Measurements from ENCODE around the gene TBX2. TPM values are rescaled to one million over a fixed set of nuclear protein-coding genes. Genes with fewer than 3 reads are reported as not detected.
A peak's percentile ranks its signal among the peaks of the same experiment; 100 is the strongest.

TBX2 gene
- total RNA-seq, 2 donors from 2014 or later: 0.07 TPM; not detected in 1

DNA sequence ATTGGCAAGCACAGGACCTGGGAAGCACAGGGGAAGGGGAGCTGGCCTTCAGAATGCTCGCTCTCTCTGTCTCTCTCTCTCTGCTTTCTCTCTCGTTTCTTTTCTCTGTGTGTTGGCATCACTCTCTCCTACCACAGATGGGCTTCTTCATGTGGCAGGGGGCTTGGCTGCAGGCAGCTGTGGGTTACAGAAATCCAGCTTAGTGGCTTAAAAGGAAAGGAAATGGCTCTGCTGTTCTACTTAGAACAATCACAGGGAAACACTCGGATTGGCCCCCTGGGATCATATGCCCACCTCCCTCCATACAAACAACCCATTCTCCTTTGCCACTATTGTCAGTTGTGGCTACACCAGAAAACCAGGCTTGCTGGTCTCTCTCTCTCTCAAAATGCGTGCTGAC is 20.4 kb downstream of the TBX2 start:
- H3K36me3 ChIP-seq (ENCODE audit: control insufficient read depth, insufficient read depth, low read length): no peaks in the 10 kb centered on the region
- Mint-ChIP-seq H3K27ac (no peak overlapping the region), H3K4me1 (no peaks in the 10 kb centered on the region), H3K27me3 (ENCODE audit: insufficient read depth) (peaks cover 71% of the 10 kb centered on the region), H3K36me3 (ENCODE audit: low read depth) (no peaks in the 10 kb centered on the region), H3K4me3 (no peak overlapping the region), H3K9me3 (no peaks in the 10 kb centered on the region)
- TF ChIP-seq, protein P1, sequence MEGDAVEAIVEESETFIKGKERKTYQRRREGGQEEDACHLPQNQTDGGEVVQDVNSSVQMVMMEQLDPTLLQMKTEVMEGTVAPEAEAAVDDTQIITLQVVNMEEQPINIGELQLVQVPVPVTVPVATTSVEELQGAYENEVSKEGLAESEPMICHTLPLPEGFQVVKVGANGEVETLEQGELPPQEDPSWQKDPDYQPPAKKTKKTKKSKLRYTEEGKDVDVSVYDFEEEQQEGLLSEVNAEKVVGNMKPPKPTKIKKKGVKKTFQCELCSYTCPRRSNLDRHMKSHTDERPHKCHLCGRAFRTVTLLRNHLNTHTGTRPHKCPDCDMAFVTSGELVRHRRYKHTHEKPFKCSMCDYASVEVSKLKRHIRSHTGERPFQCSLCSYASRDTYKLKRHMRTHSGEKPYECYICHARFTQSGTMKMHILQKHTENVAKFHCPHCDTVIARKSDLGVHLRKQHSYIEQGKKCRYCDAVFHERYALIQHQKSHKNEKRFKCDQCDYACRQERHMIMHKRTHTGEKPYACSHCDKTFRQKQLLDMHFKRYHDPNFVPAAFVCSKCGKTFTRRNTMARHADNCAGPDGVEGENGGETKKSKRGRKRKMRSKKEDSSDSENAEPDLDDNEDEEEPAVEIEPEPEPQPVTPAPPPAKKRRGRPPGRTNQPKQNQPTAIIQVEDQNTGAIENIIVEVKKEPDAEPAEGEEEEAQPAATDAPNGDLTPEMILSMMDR (conservative IDR thresholded peaks at IDR 0.05): no peak
- H3K9ac ChIP-seq (ENCODE audit: extremely low read depth, low read length, poor library complexity, severe bottlenecking): no peak overlapping the region
- no peaks in the 10 kb centered on the region for H3K4me1 ChIP-seq (ENCODE audit: control insufficient read depth, insufficient read depth, low read length)
- H3K27ac ChIP-seq (ENCODE audit: low read depth, low read length): no peak overlapping the region
- WGBS, 2 experiments (ENCODE audit: insufficient coverage in 1 of 2, insufficient read length in 1 of 2): 81 to 88% methylated on average over 3 to 4 of the region's 4 CpGs
- H3K9me3 ChIP-seq (ENCODE audit: control insufficient read depth, low read length): no peaks in the 10 kb centered on the region
- peaks cover 56% of the 10 kb centered on the region for H3K27me3 ChIP-seq (ENCODE audit: control insufficient read depth, insufficient read depth, low read length, poor library complexity, severe bottlenecking)
- DNase-seq: no peak
- no peak overlapping the region for H3K4me3 ChIP-seq (ENCODE audit: low read length)

DNA sequence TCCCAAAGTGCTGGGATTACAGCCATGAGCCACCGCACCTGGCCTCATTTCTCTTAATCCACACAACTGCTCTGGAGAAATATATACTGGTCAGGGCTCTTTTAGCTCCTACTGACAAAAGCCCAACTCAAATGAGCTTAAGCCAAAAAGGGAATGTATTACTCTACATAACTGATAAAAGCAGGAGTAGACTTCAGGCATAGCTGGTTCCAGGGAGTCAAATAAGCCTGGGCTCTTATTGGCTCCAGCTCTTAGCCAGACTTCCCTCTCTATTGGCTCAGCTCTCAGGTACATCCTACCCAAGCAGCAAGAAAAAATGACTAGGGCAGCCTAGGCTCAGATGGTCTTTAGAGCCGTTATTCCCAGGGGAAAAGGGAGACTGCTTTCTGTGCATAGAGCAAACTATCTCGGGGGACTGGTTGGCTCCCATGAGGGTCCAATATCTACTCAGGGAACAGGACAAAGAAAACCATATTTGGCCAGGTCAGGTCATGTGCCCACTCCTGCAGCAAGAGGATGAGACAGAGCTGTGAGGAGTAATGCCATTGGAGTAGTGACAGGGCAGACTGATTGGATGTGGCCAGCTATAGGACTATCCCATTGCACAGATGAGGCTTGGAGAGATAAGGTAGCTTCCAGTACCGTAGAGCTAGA is 21.2 kb downstream of the TBX2 start:
- peaks cover 47% of the 10 kb centered on the region for H3K27me3 ChIP-seq (ENCODE audit: control insufficient read depth, insufficient read depth, low read length, poor library complexity, severe bottlenecking)

DNA sequence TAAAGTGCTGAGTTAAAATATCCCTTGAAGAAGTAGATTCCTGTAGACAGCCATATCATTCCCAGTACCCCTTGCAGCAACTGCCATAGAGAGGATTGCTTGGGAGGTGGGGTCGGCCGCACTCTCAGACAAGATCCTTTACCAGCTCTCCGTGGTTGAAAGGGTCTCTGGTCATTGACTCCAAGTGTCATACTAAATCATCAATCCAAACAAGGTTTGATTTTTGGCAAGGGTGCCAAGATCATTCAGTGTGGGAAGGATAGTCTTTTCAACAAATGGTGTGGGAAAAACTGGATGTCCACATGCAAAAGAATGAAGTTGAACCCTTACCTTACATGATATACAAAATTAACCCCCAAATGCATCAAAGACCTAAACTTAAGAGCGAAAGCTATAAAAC is 21.8 kb downstream of the TBX2 start:
- H3K27ac Mint-ChIP-seq: no peak overlapping the region
- Histone ChIP-seq H3K27ac (ENCODE audit: low read depth, low read length) (no peak overlapping the region), H3K36me3 (ENCODE audit: control insufficient read depth, insufficient read depth, low read length) (no peaks in the 10 kb centered on the region), H3K4me3 (ENCODE audit: low read length) (no peak overlapping the region), H3K4me1 (ENCODE audit: control insufficient read depth, insufficient read depth, low read length) (no peaks in the 10 kb centered on the region), H3K9ac (ENCODE audit: extremely low read depth, low read length, poor library complexity, severe bottlenecking) (no peak overlapping the region), H3K9me3 (ENCODE audit: control insufficient read depth, low read length) (no peaks in the 10 kb centered on the region), H3K27me3 (ENCODE audit: control insufficient read depth, insufficient read depth, low read length, poor library complexity, severe bottlenecking) (peaks cover 42% of the 10 kb centered on the region)
- H3K36me3 Mint-ChIP-seq (ENCODE audit: low read depth): no peaks in the 10 kb centered on the region
- no peak for DNase-seq
- no peak overlapping the region for H3K4me3 Mint-ChIP-seq
- H3K9me3 Mint-ChIP-seq: no peaks in the 10 kb centered on the region
- TF ChIP-seq, protein P1 (conservative IDR thresholded peaks at IDR 0.05): no peak
- 96% methylated on average over 4 of the region's 4 CpGs; no CpG with 5 or more reads in 1 of the 2 experiments for WGBS, 2 experiments (ENCODE audit: insufficient coverage in 1 of 2, insufficient read length in 1 of 2)
- H3K27me3 Mint-ChIP-seq (ENCODE audit: insufficient read depth): peaks cover 59% of the 10 kb centered on the region
- H3K4me1 Mint-ChIP-seq: no peaks in the 10 kb centered on the region

More for the DNA sequence above, 21.2 kb downstream of the TBX2 start:
- Mint-ChIP-seq H3K27ac (no peak overlapping the region), H3K36me3 (ENCODE audit: low read depth) (no peaks in the 10 kb centered on the region), H3K9me3 (no peaks in the 10 kb centered on the region), H3K27me3 (ENCODE audit: insufficient read depth) (peaks cover 63% of the 10 kb centered on the region), H3K4me3 (no peak overlapping the region), H3K4me1 (no peaks in the 10 kb centered on the region)
- peak; percentile 23 for DNase-seq
- WGBS, 2 experiments (ENCODE audit: insufficient coverage in 1 of 2, insufficient read length in 1 of 2): 91 to 96% methylated on average over 3 to 4 of the region's 4 CpGs
- Histone ChIP-seq H3K9ac (ENCODE audit: extremely low read depth, low read length, poor library complexity, severe bottlenecking) (no peak overlapping the region), H3K4me3 (ENCODE audit: low read length) (no peak overlapping the region), H3K36me3 (ENCODE audit: control insufficient read depth, insufficient read depth, low read length) (no peaks in the 10 kb centered on the region), H3K27ac (ENCODE audit: low read depth, low read length) (no peak overlapping the region), H3K9me3 (ENCODE audit: control insufficient read depth, low read length) (no peaks in the 10 kb centered on the region), H3K4me1 (ENCODE audit: control insufficient read depth, insufficient read depth, low read length) (no peaks in the 10 kb centered on the region)
- TF ChIP-seq, protein P1 (conservative IDR thresholded peaks at IDR 0.05): no peak
